ENCODE measurements around the gene ZNF622. TPM values are rescaled to one million over a fixed set of nuclear protein-coding genes. Genes with fewer than 3 reads are reported as not detected.
"Not testable (repeated sequence)": the region's sequence is repeated elsewhere in the genome, so short reads cannot be mapped to it uniquely, and the experiment has no call there.

Gene ZNF622
- polyA plus RNA-seq, 4 donors = 23.7 to 27.7 (median 26.9) TPM

DNA sequence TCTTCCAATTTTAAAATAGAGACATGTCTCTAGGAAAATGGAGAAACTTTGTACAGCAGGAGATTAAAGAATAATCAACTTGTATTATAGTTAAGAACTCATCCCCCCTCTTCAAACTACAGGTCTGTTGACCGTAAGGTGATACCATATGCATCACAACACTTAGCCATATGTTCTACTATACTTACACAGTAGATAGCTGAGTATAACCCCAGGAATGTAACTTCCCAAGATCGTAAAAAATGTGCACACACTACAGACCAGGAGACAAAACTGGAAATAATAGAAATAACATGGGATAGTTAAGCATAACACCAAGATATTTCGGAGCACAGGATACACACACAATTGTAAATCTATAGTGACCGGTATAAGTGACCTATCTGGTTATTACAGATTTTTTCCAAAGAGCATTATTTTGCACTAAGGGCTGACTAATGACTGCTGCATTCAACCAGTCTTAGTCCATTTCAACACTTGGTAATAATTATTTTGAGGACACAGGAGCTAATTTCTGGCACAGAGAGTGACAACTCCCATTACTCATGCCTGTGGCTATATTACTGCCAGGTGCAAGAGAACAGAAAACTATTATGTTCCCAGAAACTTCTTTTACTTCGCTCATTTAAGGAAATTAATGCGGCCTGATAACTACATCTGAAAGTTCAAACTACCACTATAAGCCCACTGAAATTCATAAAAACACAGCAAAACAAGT is 15.4 kb upstream of the ZNF622 start:
- no peak for DNase-seq (ENCODE audit: low read depth in 4 of 4, low spot score in 3 of 4)

- DNase-seq (ENCODE audit: low read depth in 4 of 4, low spot score in 3 of 4) = no peak
Observed at GRCh38 chr5:16480144-16480543, 14.5 kb upstream of the ZNF622 start.

DNA sequence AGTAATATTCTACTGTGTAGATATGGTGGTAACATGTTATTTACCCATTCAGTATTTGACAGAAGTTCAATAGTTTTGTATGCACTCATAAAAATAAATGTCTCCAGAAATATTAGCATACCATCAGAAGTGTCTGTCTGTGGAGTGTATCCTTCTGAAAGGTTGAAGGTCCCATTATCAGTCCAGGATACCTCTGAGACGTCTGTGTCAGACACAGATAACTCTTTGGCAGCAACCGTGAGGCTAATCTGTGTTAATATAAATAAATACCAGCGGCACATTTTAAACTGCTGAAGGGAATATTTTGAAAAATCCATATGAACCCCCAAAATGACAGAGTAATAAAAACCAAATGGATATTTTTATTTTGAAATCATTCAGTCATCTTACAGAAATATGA is 11.9 kb upstream of the ZNF622 start:
- no peak for DNase-seq (ENCODE audit: low read depth in 4 of 4, low spot score in 3 of 4)

DNA sequence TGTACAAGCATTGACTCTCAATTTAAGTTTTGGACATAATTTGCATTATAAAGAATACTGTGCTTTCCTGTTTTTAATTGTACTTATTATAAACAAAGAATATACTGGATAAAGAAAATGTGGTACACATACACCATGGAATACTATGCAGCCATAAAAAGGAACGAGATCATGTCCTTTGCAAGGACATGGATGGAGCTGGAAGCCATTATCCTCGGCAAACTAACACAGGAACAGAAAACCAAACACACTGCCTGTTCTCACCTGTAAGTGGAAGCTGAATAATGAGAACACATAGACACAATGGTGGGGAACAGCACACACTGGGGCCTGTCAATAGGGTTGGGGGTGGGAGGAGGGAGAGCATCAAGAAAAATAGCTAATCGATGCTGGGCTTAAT is 10.8 kb upstream of the ZNF622 start:
- DNase-seq (ENCODE audit: low read depth in 4 of 4, low spot score in 3 of 4) = not testable (repeated sequence)

DNA sequence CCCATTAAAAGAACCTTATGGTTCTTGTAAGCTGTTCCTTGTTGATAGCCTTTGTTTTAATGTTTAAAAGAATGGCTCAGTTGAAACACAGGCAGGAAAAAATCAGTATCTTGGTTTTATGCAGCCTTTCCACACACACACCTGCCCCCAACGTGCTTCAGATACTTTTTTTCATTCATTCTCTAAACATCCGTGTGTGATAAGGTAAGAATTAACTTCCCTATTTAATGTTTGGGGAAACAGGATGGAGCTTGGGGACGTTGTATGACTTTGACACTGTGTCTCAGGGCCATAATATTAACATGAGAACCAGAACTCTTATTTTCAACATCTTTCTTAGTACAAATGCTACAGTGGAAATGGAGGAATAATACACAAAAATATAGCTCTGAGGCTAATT is 5.8 kb upstream of the ZNF622 start:
- DNase-seq (ENCODE audit: low read depth in 4 of 4, low spot score in 3 of 4) = no peak

DNA sequence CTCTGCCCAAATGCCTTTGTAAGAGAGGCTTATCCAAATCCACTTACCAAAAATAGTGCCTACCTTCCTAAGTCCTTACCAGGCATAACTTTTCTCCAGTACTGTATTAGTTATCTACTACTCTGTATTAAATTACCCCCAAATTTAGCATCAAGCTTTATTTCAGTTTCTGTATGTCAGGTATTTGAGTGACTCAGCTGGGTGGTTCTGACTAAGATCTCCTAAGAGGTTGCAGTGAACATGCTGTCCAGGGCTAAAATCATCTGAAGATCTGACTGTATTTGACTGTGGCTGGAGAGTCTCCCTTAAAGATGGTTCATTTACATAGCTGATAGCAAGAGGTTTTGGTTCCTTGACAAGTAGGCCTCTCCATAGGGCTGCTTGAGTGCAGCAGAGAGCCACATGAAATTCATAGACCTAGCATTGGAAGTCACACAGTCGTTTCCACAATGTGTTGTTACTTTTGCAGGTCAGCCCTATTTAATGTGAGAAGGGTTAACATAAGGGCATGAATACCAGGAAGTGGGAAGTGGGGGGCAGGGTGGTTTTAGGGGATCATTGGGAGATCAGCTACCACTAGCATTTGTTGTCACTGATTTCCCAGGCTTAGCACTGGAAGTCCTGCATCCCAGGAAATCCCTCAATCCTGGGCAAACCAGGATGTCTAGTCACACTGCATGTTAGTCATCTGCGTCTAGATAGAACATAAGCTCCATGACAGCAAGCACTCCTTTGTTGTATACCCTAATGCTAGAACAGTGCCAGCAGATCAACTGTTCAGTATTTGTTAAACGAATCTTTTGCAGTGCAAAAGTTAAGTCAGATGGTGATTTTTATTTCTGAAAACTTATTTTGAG is 2.0 kb upstream of the ZNF622 start:
- DNase-seq (ENCODE audit: low read depth in 4 of 4, low spot score in 3 of 4) = no peak

GRCh38 chr5:16464664-16465543 is 696 bp downstream of the ZNF622 start:
- no peak for DNase-seq (ENCODE audit: low read depth in 4 of 4, low spot score in 3 of 4)

DNA sequence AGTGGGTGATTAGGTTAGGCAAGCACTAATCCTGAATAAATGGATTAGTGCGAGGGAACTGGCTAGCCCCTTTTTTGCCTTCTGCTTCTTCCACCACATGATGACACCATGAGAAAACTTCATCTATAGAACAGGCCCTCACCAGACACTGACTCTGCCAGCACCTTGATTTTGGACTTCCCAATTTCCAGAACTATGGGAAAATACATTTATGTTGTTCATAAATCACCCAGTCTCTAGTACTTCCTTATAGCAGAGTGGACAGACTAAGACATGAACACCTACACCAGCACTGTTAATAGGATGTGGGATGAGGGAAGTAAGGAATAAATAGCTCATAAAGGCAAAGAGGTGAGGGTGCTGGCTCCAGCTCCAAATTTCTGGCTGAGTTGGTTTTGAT is 1.4 kb downstream of the ZNF622 start:
- no peak for DNase-seq (ENCODE audit: low read depth in 4 of 4, low spot score in 3 of 4)

- DNase-seq (ENCODE audit: low read depth in 4 of 4, low spot score in 3 of 4) = no peak
Observed at GRCh38 chr5:16461782-16462181, 3.8 kb downstream of the ZNF622 start.

DNA sequence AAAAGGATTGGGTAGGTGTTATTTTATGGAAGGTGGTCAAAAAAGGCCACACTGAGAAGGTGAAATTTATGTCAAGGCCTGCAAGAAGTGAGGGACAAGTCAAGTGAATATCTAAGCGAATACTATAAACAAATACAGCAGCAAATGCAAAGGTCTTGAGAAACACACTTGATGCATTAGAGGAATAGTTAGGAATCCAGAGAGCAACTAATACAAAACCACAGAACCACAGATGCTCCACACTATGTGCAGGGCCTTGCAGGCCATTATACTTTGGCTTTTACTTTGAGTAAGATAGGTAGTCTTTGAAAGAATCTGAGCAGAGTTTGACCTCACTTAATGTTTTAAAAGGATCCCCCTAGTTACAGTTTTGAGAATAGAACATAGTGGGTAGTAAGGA is 4.6 kb downstream of the ZNF622 start:
- no peak for DNase-seq (ENCODE audit: low read depth in 4 of 4, low spot score in 3 of 4)

DNA sequence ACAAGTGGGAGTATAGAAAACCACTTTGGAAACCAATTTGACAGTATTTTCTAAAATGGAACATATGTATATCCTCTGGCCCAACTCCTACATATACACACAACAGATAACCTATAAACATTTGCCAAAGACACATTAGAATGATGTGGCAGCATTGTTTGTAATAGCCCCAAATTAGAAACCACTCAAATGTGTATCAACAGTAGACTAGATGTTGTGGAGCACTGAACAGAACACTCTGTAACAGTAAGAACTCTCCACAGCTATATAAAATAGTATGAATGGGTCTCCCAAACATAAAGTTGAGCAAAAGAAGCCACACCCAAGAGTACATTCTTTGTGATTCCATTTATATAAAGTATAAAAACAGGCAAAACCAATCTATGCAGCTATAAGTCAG is 6.1 kb downstream of the ZNF622 start:
- no peak for DNase-seq (ENCODE audit: low read depth in 4 of 4, low spot score in 3 of 4)

DNA sequence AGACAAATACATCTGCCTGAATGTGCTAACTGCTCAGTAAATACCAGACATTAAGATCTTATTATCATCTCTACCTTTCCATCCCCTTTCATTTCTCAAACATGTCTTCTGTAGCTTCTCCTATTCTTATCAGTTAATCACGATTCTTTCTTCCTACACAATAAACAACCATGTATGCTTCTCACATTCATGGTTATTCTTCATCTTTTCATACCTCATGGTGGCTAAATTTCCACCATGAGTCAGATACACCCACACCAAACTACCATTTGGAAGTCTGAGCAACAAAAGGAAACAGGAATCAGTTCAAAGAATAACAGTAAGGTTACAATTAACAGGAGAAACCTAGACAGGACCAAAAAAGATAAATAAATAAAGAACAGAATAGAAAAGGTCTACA is 7.7 kb downstream of the ZNF622 start:
- DNase-seq (ENCODE audit: low read depth in 4 of 4, low spot score in 3 of 4) = no peak

- no peak for DNase-seq (ENCODE audit: low read depth in 4 of 4, low spot score in 3 of 4)
Observed at GRCh38 chr5:16457451-16457850, 8.1 kb downstream of the ZNF622 start.

- peak in 3 of 4 donors; percentile 34 to 64 (median 49) for DNase-seq (ENCODE audit: low read depth in 4 of 4, low spot score in 3 of 4)
Observed at GRCh38 chr5:16456103-16456832, 9.3 kb downstream of the ZNF622 start.

DNA sequence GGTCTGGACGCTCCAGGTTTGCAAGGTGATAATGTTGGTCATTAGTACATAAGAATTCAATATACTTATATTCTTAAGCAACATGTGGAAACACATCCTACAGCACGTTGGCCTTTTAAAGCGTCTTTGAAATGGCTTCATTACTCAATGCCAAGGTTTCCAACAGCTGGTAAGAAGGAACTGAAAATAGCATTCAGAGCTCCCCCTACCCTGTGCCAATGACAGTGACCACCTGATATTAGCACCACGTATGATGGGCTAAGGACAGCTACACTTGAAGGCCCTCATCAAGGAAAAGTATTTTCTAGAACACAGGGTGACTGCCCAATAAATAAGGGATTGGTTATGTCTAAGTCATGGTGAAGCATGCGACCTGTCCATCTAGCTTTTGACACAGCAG is 9.9 kb downstream of the ZNF622 start:
- DNase-seq (ENCODE audit: low read depth in 4 of 4, low spot score in 3 of 4) = no peak

- DNase-seq (ENCODE audit: low read depth in 4 of 4, low spot score in 3 of 4) = no peak
Observed at GRCh38 chr5:16454686-16455085, 10.9 kb downstream of the ZNF622 start.

DNA sequence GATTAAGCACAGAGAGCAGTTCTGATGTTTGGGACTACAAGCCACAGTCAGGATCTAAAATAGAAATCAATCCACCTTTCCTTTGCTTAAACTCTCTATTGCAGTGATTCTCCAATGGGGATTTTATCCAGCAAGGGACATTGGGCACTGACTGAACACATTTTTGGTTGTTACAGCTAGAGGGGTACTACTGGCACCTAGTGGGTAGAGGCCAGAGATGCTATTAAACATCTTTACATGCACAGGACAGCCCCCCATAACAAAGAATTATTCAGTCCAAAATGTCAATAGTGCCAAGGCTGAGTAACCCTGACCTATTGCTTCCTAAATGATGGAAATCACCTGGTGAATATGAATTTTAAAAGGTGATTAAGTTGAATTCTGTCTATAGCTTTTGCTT is 12.0 kb downstream of the ZNF622 start:
- no peak for DNase-seq (ENCODE audit: low read depth in 4 of 4, low spot score in 3 of 4)

DNA sequence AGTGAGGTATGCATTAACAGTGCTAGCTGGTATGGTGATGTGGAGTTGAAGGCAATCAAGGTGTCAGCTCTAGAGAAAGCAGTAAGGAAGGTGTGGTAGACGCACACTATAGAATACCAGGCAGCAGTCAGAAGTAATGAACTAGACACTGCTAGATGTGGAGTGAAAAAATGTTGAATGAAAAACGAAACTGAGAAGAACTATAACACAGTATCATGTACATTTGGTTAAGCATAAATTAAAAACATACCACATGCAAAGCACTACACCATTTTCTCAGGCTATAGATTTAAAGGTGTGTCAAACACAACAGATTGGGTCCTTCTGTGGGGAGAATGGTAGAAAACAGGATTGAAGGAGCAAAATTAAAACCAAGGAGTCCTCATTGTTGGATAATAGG is 15.4 kb downstream of the ZNF622 start:
- no peak for DNase-seq (ENCODE audit: low read depth in 4 of 4, low spot score in 3 of 4)

GRCh38 chr5:16446993-16447392 is 18.6 kb downstream of the ZNF622 start:
- DNase-seq (ENCODE audit: low read depth in 4 of 4, low spot score in 3 of 4) = no peak

DNA sequence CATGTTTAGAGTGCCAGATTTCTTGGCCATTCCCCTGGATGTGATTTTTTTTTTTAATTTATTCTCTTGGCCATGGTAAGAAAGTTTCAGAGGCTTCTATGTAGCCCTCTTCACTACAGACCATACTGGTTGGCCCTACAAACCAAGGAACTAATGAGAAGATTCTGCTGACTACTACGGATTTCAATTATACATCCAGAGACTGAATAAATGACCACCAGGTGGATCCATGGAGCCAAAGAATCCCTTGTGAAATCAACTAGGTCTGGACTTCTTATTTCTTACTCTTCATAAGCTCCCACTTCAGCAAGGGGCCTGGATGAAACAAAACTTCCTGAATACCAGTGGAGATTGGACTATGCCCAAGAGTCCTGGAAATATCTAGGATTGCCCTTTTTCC is 27.6 kb downstream of the ZNF622 start:
- DNase-seq (ENCODE audit: low read depth in 4 of 4, low spot score in 3 of 4) = no peak

Data from right renal pelvis (tissue), 4 donors.